Measurements from ENCODE around the gene DYNLT5. TPM values are rescaled to one million over a fixed set of nuclear protein-coding genes. Genes with fewer than 3 reads are reported as not detected.
"Not testable (repeated sequence)": the region's sequence is repeated elsewhere in the genome, so short reads cannot be mapped to it uniquely, and the experiment has no call there.

DYNLT5 gene
- total RNA-seq, 1 experiment from 2014 or later: not detected

GRCh38 chr1:66779475-66780078 is 27.3 kb downstream of the DYNLT5 start:
- H3K79me2 ChIP-seq (ENCODE audit: insufficient read depth, low read length): no peaks in the 10 kb centered on the region
- no peak overlapping the region for H3K4me3 ChIP-seq (replicated peaks in 1 of 2; ENCODE audit: low read depth in 1 of 2, low read length in 2 of 2)
- ATAC-seq: no peak
- no peak for DNase-seq (ENCODE audit: low read depth, low spot score)
- H3K9me2 ChIP-seq (ENCODE audit: insufficient read depth): no peaks in the 10 kb centered on the region
- TF ChIP-seq ELF1 (IDR thresholded peaks at IDR 0.05; ENCODE audit: borderline replicate concordance, low read depth) (no peak), SP1 (IDR thresholded peaks at IDR 0.05; ENCODE audit: low read depth) (no peak), MAX (IDR thresholded peaks at IDR 0.05) (no peak), REST (IDR thresholded peaks at IDR 0.05; ENCODE audit: low read depth) (no peak), ZBTB33 (IDR thresholded peaks at IDR 0.05; ENCODE audit: extremely low read depth, insufficient replicate concordance, low read length) (no peak), SRF (IDR thresholded peaks at IDR 0.05; ENCODE audit: low read depth) (no peak), CBX3 (IDR thresholded peaks at IDR 0.05; ENCODE audit: low read depth) (no peak), TCF7L2 (IDR thresholded peaks at IDR 0.05; ENCODE audit: borderline replicate concordance, extremely low read depth, insufficient read depth, insufficient read length) (no peak), POLR2AphosphoS5 (IDR thresholded peaks at IDR 0.05; ENCODE audit: low read depth, low read length) (no peak), POLR2A (IDR thresholded peaks at IDR 0.05; ENCODE audit: borderline replicate concordance, extremely low read depth, insufficient read depth, insufficient read length) (no peak), YY1 (IDR thresholded peaks at IDR 0.05; ENCODE audit: extremely low read depth, insufficient replicate concordance, low read depth, low read length) (no peak), EZH2phosphoT487 (IDR thresholded peaks at IDR 0.05; ENCODE audit: borderline replicate concordance) (no peak), SIN3A (IDR thresholded peaks at IDR 0.05; ENCODE audit: low read depth) (no peak), CEBPB (IDR thresholded peaks at IDR 0.05; ENCODE audit: low read depth) (no peak), JUND (IDR thresholded peaks at IDR 0.05) (no peak)
- no peaks in the 10 kb centered on the region for H3K9me3 ChIP-seq (ENCODE audit: control insufficient read depth in 1 of 2, insufficient read depth in 1 of 2, low read depth in 1 of 2, low read length in 2 of 2)
- no peak overlapping the region for H3K27ac ChIP-seq (ENCODE audit: low read depth, low read length)
- H4K20me1 ChIP-seq (ENCODE audit: insufficient read depth): no peaks in the 10 kb centered on the region
- POLR2A ChIA-PET: no interaction called here
- CTCF ChIA-PET: no interaction called here
- H3K9ac ChIP-seq (ENCODE audit: low read length): no peak overlapping the region
- no peak overlapping the region for H3K4me2 ChIP-seq (ENCODE audit: low read length)
- no peaks in the 10 kb centered on the region for H3K36me3 ChIP-seq (ENCODE audit: control insufficient read depth in 1 of 2, insufficient read depth in 2 of 2, low read length in 2 of 2)
- H2AFZ ChIP-seq (ENCODE audit: low read depth, low read length, poor library complexity, severe bottlenecking): no peak overlapping the region
- H3K4me1 ChIP-seq (ENCODE audit: control insufficient read depth in 1 of 2, insufficient read depth in 2 of 2, low read length in 2 of 2): no peaks in the 10 kb centered on the region
- intact Hi-C loops (cut with micrococcal nuclease): no loop called here
- BruUV-seq (replicated peaks): no TSS peak
- RAD21 ChIA-PET (ENCODE audit: low non-redundant PET in 1 of 2, low total read pairs in 2 of 2, uncharacterized antibody in 2 of 2, unreplicated experiment in 2 of 2): no interaction called here
- no peaks in the 10 kb centered on the region for H3K27me3 ChIP-seq (ENCODE audit: insufficient read depth, low read length)

GRCh38 chr1:66785800-66786199 is 33.5 kb downstream of the DYNLT5 start:
- H3K4me1 ChIP-seq (ENCODE audit: control insufficient read depth in 1 of 2, insufficient read depth in 2 of 2, low read length in 2 of 2); BruUV-seq (replicated peaks); H2AFZ ChIP-seq (ENCODE audit: low read depth, low read length, poor library complexity, severe bottlenecking); intact Hi-C loops (cut with micrococcal nuclease); H3K4me2 ChIP-seq (ENCODE audit: low read length); ATAC-seq; H3K9me2 ChIP-seq (ENCODE audit: insufficient read depth); CTCF ChIA-PET; DNase-seq (ENCODE audit: low read depth, low spot score); H4K20me1 ChIP-seq (ENCODE audit: insufficient read depth); H3K27ac ChIP-seq (ENCODE audit: low read depth, low read length); H3K27me3 ChIP-seq (ENCODE audit: insufficient read depth, low read length); H3K9ac ChIP-seq (ENCODE audit: low read length); H3K4me3 ChIP-seq (replicated peaks in 1 of 2; ENCODE audit: low read depth in 1 of 2, low read length in 2 of 2); H3K9me3 ChIP-seq (ENCODE audit: control insufficient read depth in 1 of 2, insufficient read depth in 1 of 2, low read depth in 1 of 2, low read length in 2 of 2); POLR2A ChIA-PET; H3K36me3 ChIP-seq (ENCODE audit: control insufficient read depth in 1 of 2, insufficient read depth in 2 of 2, low read length in 2 of 2); RAD21 ChIA-PET (ENCODE audit: low non-redundant PET in 1 of 2, low total read pairs in 2 of 2, uncharacterized antibody in 2 of 2, unreplicated experiment in 2 of 2); H3K79me2 ChIP-seq (ENCODE audit: insufficient read depth, low read length): not testable (repeated sequence)

Data from HCT116 (cell line).